Central memory CD4-positive, alpha-beta T cell (primary cell): ENCODE data around the gene UBN2.

Experiments used
- DNase-seq: peaks from one replicate; pipeline ENCODE4 v3.0.0; 2022

UBN2 gene

DNA sequence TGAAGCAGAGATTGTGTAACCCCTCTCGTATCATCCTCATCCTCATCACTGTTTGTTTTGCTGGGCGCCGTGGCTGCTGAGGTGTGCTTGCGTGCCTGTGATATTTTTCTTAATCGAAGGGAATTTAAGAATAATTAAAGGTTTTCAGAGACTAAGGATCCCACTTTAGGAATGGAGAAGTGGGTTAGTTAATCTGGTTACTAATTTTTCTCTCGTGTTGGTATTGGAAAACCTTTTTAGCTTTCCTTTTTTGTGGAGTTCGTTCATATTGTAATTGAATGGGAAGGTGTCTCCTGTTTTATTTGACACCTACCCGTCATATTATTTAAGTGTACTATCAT lies 1.3 kb downstream of the UBN2 start:
- DNase-seq: no peak

- DNase-seq: no peak
Observed at GRCh38 chr7:139232904-139233303, 1.9 kb downstream of the UBN2 start.

- no peak for DNase-seq
Observed at GRCh38 chr7:139241258-139241657, 10.2 kb downstream of the UBN2 start.

DNA sequence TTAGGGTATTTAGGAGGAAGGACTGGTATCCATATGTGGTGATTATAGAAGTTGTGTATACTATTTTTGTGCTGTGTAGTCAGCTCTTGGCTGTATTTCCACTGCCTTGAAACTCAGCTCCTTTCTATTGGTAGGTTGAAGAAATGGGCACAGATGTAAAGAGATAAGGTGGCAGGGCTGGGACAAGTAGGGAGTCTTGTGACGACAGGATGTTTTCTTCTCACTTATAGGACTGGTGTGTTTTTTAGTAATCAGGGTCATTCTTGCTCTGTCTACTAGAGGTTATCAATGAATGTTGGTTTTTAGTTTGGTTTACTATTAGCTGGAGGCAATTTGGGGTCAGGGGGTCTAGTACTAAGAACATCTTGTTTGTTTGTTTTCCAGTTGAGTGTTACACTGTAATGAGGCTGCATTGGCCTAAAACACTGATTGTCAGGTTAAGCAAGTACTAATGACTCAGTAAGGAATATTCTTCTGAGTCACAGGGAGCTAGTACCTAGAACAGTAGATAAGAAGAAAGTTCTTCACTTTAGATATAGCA lies 11.8 kb downstream of the UBN2 start:
- DNase-seq: no peak

GRCh38 chr7:139245401-139245800 lies 14.4 kb downstream of the UBN2 start:
- DNase-seq: no peak

DNA sequence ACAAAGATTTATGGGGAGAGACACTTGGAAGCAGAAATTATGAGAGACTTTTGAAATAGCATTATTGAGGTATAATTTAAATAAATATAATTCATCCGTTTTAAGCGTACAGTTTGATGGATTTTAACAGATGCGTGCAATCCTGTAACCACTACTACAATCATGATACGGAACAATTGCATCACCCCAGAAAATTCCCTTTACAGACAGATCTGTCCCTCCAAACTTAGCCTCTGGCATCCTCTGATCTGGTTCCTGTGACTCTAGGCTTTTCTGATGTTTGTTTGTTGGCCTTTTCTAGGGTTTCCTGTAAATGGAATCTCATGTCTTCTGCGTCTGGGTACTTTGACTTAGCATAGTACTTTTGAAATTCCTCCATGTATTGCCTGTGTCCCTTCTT lies 15.5 kb downstream of the UBN2 start:
- DNase-seq: no peak

DNA sequence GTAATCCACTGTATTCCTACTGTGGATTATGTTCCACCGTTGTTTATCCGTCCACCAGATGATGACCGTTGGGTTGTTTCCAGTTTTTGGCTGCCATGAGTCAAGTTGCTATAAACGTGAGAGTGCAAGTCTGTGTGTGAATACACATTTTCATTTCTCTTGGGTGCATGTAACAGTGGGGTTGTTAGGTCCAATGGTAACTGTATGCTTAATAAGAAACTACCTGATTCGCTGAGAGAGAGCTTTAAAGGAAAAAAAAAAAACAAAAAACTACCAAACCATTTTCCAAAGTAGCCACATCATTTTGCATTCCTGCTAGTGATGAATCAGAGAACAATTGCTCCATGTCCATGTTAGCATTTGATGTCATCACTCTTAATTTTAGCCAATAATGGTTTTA lies 15.9 kb downstream of the UBN2 start:
- DNase-seq: no peak

- DNase-seq: no peak
Observed at GRCh38 chr7:139249179-139249810, 18.3 kb downstream of the UBN2 start.

DNA sequence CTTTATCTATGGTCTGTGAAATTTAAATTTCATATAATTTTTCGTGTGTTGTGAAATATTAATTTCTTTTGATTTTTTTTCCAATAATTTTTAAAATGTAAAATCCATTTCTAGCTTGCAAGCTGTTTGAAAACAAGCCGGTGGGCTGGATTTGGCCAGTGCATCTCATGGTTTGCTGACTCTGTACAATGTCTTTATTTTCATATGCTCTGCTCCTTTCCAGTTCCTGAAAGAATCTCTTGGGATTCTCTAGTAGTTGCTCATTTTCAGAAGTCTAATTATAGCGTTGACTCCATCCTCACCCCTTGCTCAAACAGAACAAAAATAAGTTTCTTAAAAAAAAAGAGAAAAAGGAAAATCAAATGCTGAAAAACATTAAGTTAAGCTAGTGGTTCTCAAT lies 21.4 kb downstream of the UBN2 start:
- no peak for DNase-seq

- DNase-seq: no peak
Observed at GRCh38 chr7:139254281-139254680, 23.2 kb downstream of the UBN2 start.

GRCh38 chr7:139254728-139255127 lies 23.7 kb downstream of the UBN2 start:
- DNase-seq: no peak

DNA sequence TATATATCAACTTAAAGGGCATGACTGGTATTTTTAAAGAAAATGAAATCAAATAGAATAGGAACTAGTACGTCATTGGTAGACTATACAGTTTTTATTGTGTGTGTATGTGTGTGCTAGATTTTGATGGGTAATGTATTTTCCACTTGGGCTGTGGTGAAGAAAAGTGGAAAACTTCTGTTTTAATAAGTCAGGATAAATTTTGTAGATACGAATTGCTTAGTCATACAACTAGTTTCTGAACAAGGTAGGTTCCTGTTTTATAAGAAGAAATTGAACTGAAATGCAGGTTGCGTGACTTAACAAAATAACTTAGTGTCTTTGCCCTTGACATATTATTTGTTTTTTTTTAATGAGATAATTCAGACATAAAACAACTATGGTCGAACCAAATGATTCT lies 24.3 kb downstream of the UBN2 start:
- no peak for DNase-seq

DNA sequence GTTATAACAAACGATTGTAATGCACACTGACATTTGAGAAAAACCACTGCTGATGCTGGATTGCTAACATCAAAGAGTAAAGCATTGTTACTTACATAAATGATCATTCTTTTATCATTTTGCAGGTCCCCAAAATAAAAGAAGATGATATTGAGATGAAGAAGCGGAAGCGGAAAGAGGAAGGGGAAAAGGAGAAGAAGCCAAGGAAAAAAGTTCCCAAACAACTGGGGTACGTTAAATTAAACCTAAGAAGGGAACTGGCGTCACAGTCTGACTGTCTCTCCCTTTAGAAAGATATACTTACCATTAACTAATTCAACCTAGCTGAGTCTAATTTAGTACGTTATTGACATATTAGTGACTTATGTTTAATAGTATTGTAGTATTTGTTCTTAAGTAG lies 28.1 kb downstream of the UBN2 start:
- no peak for DNase-seq

DNA sequence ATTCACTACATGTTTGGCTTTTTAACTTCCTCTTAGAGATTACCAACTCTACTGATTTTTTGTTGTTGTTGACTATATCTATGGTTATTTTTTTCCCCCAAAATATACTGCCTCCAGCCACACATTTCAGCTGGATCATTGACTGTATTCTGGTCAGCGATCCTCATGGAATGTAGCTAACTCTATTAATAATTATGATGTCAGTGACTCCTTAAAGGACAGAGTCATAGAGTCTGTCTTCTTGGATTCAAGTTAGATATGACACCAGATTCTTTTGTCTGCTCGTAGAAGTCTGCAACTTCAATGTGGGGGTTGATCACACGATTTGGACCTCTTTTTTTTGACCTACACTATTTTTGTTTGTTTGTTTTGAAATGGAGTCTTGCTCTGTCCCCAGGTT lies 33.2 kb downstream of the UBN2 start:
- no peak for DNase-seq

GRCh38 chr7:139265673-139266072 lies 34.6 kb downstream of the UBN2 start:
- no peak for DNase-seq

DNA sequence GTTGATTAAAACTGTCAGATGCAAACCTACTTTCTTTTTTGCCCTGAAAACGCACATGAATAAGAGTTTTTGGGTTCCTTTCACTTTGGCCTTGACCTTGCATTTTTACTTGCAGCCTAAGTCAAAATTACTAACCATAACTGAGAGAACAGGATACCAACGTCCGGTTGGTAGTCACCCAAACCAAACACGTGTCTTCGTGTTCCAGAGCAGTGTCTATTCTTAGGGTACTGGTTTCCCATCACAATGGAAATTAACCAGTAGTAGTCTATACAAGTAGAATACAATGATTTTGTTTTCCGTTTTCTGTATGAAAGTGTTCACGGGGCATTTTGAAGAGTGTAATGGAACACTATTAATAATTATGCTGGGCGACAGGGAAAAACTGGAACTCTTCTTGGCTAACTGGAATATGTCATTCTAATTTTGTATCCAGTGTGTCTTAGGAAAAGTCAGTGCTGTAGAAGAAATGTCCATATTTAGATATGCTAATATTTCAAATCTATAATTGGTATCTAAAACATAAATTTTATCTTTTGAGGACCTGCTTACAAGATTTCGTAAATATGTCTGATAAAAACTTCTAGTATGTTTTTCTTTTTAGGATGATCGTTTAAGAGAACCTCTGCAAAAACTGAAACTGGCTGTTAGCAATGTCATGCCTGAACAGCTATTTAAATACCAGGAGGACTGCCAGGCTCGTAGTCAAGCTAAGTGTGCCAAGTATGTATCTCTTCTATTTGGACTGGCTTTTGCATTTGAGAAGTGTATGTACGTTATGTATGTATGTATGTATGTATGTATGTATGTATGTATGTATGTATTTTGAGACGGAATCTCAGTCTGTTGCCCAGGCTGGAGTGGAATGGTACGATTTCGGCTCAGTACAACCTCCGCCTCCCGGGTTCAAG lies 40.9 kb downstream of the UBN2 start:
- DNase-seq: no peak

DNA sequence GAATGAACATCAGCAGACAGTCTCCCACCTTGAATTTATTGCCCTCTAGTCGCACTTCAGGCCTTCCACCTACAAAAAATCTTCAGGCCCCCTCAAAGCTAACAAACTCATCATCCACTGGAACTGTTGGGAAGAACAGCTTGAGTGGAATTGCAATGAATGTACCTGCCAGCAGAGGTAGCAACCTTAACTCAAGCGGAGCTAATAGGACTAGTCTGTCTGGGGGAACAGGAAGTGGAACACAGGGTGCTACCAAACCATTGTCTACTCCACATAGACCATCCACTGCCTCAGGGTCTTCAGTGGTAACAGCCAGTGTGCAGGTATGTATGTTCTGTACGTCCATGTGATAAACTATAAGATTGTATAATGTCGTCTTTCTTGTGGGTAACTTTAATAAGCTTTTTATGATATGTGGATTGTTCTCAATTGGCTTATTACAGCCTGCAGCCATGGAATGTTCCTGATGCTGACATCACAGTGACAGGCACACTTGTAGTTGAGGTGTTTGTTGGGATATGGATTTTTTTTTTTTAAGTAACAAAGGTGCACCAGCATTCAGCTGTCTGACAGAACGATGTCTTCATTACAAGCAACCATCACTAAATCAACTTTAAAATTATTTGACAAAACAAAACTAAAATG lies 53.3 kb downstream of the UBN2 start:
- no peak for DNase-seq

DNA sequence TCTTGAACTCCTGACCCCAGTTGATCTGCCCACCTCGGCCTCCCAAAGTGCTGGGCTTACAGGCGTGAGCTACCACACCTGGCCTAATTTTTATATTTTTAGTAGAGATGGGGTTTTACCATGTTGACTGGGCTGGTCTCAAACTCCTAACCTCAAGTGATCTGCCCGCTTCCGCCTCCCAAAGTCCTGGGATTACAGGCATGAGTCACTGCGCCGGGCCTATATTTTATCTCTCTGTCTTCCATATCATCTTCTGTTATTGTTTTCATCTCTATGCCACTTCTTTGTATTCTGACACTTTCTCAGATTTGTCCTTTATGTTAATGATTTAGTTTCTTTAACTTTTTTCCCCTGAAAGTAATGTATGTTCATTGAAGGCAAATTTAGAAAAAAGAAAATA lies 55.1 kb downstream of the UBN2 start:
- no peak for DNase-seq

GRCh38 chr7:139292821-139293220 lies 61.8 kb downstream of the UBN2 start:
- DNase-seq: no peak

DNA sequence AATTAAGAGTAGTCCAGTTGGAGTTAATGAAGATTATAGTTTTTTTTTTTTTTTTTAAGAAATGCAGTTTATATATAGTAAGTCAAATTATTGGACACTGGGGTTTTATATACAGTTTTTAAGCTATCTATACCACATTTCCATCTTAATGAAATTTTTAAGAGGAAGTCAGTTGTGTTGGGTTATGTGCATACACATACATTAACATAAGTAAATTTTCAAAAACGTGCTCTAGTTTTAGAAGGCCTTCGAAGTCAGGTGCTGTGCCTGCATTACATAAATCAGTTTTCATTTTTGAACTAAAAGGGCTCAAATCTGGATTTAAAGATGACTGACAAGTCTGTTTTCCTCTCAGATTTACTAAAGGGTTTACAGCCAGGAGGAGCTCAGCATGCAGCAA lies 62.5 kb downstream of the UBN2 start:
- no peak for DNase-seq

DNA sequence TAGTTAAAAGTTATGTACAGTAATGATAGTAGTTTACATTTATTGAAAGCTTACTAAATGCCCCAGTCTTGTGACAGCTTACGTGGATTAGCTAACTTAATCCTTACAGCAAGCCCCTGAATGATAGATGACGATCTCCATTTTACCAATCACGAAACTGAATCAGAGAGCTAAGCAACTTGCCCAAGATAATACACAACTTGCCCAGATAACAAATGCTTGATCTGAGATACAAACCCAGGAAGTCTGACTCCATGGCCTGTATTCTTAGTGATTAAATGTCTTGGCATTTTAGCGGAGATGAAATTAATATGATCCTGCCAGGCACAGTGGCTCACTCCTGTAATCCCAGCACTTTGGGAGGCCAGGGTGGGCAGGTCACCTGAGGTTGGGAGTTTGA lies 63.2 kb downstream of the UBN2 start:
- no peak for DNase-seq

- no peak for DNase-seq
Observed at GRCh38 chr7:139294951-139295575, 64.0 kb downstream of the UBN2 start.

DNA sequence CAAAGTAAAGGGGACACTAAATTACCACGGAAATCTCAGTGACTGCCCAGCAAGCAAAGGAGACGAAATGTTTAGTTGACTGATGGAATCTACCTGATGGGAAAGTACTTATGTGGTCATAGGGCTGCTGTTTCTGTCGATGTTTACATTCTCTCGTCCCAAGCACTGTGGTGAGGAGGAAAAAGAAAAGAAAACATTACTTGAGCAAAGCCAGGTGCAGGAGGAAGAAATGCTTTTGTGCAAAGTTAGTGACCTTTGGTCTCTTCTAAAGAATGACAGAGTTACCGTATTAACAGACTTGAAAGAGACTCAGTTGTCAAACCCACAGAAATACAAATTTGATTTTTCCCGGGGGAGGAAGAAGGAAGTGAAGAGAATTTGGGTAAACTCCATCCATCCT lies 66.8 kb downstream of the UBN2 start:
- DNase-seq: no peak
